SK-N-DZ (cell line): ENCODE results near the gene SLC39A7. TPM values are rescaled to one million over a fixed set of nuclear protein-coding genes. Genes with fewer than 3 reads are reported as not detected.
A peak's percentile ranks its signal among the peaks of the same experiment; 100 is the strongest.

ENCODE experiments used
- DNase-seq: peaks from one replicate; pipeline ENCODE4 v3.0.0-alpha.2; 2015; ENCODE audit warnings: low spot score
- polyA plus RNA-seq, 2 experiments: library from polyadenylated mRNA; depleted of rRNA; stranded (reverse); fragments of >200 nt; gene quantifications; 2 replicates each; pipeline ENCODE4 v1.2.3, GENCODE V29; 2014

SLC39A7 gene
- polyA plus RNA-seq (2014; cell fraction: cytosol; rRNA removed), result 58.4 and 67.5 TPM in 2 replicates
- 40.4 and 43.7 TPM in 2 replicates for polyA plus RNA-seq (2014; cell fraction: nucleus; rRNA removed)

GRCh38 chr6:33200219-33201146, at the start of gene SLC39A7, which contains the start of gene RXRB:
TSS of gene SLC39A7 (plus strand) at chr6:33200867. CDS start at chr6:33201246, 379 bp downstream.
TSS of gene RXRB (minus strand) at chr6:33200665. CDS start at chr6:33200476, 189 bp downstream.
- DNase-seq, result peak; percentile 99

GRCh38 chr6:33151050-33151449, 49.6 kb upstream of the SLC39A7 start:
- DNase-seq, result no peak

DNA sequence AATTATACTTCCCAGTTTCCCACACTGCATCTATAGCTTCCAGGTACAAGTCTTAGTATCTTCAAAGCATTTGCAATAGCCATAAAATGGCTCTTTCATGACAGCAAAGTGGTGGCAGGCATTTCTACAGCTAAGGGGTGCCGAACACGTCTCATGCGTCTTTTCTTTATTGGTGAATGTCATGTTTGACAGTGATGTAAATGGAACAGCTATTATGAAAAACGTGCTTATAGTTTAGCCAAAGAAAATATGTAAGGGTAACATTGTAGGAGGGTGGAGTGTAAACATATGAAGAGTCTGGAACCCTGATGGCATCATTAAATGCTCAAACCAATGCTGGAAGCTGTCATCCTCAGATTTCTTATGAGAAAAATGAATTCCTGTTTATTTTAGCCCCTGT, 46.3 kb upstream of the SLC39A7 start:
- no peak for DNase-seq

DNA sequence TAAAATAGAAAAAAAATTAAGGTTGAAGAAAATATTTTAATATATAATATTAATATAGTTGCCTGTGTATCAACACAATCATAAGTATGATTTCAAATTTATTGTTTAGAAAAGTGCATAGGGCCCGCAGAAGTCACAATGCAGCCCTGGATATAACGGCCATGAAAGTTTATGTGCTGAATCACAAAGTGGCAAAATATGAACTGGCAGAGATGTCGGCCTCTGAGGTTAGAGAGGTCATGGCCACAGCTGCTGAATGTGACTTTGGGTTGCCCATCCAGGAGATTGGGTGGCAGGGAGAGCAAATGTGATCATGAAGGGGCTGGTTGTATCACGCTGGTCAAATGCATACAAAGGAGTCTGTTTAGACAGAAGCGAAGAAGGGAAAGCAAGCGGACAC, 44.1 kb upstream of the SLC39A7 start:
- no peak for DNase-seq

DNA sequence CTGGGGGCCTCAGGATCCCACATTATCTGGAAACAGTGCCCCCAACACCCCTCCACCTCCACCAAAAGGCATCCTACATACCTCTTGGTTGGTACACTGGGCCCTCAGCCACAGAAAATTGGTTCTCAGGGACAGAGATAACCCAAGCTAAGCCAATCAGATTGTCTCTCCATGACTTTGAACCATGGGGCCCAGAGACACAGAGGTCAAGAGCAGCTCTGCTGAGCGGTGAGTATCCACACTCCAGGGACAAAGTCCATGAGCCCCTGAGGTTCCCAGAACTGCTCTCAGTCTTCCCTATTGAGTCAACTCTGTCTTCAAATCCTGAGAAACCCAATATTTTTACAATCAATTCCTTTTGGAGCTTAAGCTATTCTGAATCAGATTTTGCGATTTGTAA, 43.7 kb upstream of the SLC39A7 start:
- DNase-seq, result no peak

- no peak for DNase-seq
Measured at GRCh38 chr6:33160096-33160495, 40.6 kb upstream of the SLC39A7 start.

DNA sequence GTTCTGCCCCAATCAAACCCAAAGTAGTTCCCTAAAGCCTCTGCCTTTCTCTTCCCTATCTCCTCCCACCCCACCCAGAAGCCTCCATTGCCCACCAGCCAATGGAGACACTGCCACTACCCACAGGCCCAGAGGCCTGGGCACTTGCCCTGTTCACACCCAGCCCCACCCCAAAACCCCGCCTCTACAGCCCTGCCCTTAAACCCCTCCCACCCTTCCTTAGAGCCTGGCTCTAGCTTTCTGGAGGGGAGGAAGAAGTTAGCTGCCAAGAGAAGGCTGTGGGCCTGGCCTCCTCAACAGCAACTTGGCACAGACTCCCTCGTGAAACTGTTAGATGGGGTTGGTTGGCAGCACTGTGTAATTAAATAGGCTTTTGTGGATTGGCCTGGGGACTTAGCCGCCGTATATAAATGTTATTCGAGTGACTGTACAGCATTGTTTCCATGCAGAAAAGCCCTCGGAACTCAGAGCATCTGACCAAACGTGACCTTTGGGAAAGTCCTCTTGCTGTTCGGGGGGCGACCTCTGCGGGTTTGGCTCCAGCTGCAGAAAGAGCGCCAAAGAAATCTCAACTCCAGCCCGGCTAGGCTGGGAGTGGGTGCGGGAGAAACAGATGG, 39.8 kb upstream of the SLC39A7 start:
- no peak for DNase-seq

- peak; percentile 49 for DNase-seq
Measured at GRCh38 chr6:33161354-33162331, 39.0 kb upstream of the SLC39A7 start.

GRCh38 chr6:33163540-33163939, 37.1 kb upstream of the SLC39A7 start:
- no peak for DNase-seq

GRCh38 chr6:33164176-33164575, 36.5 kb upstream of the SLC39A7 start:
- no peak for DNase-seq

- DNase-seq, result no peak
Measured at GRCh38 chr6:33164665-33165373, 35.8 kb upstream of the SLC39A7 start.

- no peak for DNase-seq
Measured at GRCh38 chr6:33165581-33166258, 34.9 kb upstream of the SLC39A7 start.

DNA sequence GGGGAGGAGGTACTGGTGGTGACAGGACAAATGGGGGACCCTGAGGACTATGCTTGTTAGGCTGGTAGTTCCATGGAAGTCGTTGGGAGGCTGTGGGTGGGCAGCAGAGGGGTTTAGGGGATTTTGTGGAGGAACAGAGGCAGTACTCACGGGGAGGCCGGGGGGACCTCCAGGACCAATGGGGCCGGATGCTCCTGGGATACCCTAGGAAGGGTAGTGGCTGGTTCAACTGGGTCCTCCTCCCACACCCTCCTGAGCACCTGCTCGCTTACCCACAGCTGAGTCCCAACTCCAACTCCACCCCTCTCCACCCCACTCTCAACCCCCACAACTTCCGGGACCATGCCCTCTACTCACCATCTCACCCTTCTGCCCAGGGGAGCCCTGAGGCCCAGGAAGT, 34.3 kb upstream of the SLC39A7 start:
- DNase-seq, result no peak

DNA sequence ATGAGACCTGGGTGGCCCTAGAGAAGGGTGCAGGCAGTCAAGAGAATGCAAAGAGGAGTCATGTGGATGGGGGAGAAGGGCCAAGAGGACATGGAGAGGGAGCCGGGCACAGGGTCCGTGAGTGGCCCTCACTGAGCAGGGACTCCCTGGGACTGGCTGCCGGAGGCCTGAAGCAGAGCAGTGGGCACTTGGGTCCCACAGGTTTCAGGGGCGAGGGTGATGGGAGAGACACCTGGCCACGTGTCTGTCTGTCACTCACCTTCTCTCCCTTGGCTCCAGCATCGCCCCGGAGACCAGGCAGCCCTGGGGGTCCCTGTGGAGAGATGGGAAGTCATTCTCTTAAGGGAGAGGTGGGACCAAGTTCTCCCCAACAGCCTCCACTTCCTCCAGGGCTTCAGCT, 33.9 kb upstream of the SLC39A7 start:
- no peak for DNase-seq

GRCh38 chr6:33167374-33168283, 33.0 kb upstream of the SLC39A7 start:
- DNase-seq, result no peak

DNA sequence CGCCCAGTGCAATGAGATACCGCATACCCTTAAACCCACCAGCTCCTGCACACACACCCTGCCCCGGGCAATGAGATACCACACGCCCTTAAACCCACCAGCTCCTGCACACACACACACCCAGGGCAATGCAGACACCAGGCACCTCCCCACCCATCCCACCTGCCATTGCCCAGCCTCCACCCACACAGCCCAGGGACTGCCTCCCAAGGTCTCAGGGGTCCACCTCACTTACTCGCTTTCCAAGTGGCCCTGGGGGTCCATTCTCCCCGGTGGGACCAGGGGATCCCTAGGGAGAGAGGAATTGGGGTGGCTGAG, 32.4 kb upstream of the SLC39A7 start:
- no peak for DNase-seq

DNA sequence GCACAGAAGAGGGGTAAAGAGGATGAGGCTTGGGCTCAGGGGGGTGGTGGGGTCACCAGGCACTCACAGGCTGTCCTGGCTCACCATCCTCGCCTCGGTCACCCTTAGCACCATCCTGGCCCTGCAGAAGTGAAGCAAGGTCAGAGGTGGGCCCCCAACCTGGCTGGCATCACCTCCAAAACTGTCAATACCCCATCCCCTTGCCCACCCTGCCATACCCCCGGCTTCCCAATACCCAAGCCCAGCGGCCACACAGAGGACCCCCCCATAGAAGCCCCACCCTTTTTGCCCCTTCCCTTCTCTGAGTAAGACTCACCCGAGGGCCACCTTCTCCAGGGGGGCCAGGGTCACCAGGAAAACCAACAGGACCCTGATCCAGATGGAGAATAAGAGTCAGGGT, 32.0 kb upstream of the SLC39A7 start:
- DNase-seq, result no peak

DNA sequence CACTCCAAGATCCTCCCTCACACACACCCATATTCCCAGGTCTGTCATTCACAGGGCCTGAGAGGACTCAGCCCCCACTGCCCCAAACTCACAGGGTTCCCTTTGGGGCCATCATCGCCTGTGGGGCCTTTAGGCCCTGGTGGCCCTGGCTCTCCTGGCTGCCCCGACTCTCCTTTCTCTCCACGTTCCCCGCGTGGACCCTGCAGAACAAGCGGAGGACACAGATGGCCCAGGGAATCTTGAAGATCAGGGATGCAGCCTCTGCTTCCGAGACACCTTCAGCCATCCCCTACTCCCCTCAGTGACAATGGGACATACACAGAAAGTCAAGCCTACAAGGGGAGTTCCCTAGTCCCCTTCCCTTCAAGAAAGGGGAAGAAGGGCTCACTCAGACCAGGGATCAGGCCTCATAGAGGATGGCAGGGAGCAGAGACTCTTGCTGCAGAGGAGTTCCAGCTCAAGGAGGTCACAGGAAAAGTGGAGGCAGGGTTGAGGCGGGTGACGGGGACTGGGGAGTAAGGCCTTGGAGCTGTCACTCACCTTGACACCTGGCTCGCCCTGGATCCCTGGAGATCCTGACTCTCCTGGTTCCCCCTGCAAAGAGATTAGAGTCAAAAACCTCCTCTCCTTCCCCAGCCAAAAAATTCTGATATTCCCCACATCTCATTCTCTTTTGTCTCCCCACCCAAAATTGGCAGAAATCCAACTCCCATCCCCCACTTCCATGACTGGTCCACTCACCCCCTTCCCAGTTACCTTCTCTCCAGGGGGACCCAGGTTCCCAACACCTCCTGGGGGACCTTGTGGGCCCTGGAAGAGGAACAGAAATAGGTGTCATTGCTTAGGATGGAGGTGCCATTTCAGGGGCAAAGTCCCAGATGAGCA, 31.1 kb upstream of the SLC39A7 start:
- no peak for DNase-seq
